ENCODE measurements around the gene AQP7.
"Not testable (repeated sequence)": the region's sequence is repeated elsewhere in the genome, so short reads cannot be mapped to it uniquely, and the experiment has no call there.

GRCh38 chr9:33364814-33365213 is 37.6 kb downstream of the AQP7 start:
- TF ChIP-seq, protein P1, sequence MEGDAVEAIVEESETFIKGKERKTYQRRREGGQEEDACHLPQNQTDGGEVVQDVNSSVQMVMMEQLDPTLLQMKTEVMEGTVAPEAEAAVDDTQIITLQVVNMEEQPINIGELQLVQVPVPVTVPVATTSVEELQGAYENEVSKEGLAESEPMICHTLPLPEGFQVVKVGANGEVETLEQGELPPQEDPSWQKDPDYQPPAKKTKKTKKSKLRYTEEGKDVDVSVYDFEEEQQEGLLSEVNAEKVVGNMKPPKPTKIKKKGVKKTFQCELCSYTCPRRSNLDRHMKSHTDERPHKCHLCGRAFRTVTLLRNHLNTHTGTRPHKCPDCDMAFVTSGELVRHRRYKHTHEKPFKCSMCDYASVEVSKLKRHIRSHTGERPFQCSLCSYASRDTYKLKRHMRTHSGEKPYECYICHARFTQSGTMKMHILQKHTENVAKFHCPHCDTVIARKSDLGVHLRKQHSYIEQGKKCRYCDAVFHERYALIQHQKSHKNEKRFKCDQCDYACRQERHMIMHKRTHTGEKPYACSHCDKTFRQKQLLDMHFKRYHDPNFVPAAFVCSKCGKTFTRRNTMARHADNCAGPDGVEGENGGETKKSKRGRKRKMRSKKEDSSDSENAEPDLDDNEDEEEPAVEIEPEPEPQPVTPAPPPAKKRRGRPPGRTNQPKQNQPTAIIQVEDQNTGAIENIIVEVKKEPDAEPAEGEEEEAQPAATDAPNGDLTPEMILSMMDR (IDR thresholded peaks at IDR 0.05), result not testable (repeated sequence)
- not testable (repeated sequence) for TF ChIP-seq POLR2A (IDR thresholded peaks at IDR 0.05)

Data from uterus (tissue), 2 donors.